ENCODE data around the gene MCOLN2.

Gene MCOLN2

GRCh38 chr1:84959294-84959693 lies 37.6 kb downstream of the MCOLN2 start:
- no peak for DNase-seq (ENCODE audit: low read depth in 1 of 2, low spot score in 1 of 2)
- H3K27me3 ChIP-seq (ENCODE audit: insufficient read depth, poor library complexity, severe bottlenecking): peaks cover 7% of the 10 kb centered on the region
- TF ChIP-seq GABPA (IDR thresholded peaks at IDR 0.05; ENCODE audit: low read depth) (no peak), POLR2AphosphoS5 (IDR thresholded peaks at IDR 0.05; ENCODE audit: low read depth) (no peak), CTCF (IDR thresholded peaks at IDR 0.05; ENCODE audit: insufficient read depth, low read length) (no peak), REST (IDR thresholded peaks at IDR 0.05; ENCODE audit: insufficient replicate concordance, low read depth) (no peak), SPI1 (IDR thresholded peaks at IDR 0.05; ENCODE audit: borderline replicate concordance, low read depth) (no peak)
- no peak overlapping the region for H3K27ac ChIP-seq (replicated peaks)
- no peak overlapping the region for H3K4me3 ChIP-seq (replicated peaks; ENCODE audit: insufficient read depth, low read length)

GRCh38 chr1:84957966-84958365 lies 38.9 kb downstream of the MCOLN2 start:
- DNase-seq (ENCODE audit: low read depth in 1 of 2, low spot score in 1 of 2): no peak
- Histone ChIP-seq H3K4me3 (replicated peaks; ENCODE audit: insufficient read depth, low read length) (no peak overlapping the region), H3K27ac (replicated peaks) (no peak overlapping the region), H3K27me3 (ENCODE audit: insufficient read depth, poor library complexity, severe bottlenecking) (peaks cover 7% of the 10 kb centered on the region)
- TF ChIP-seq REST (IDR thresholded peaks at IDR 0.05; ENCODE audit: insufficient replicate concordance, low read depth) (no peak), CTCF (IDR thresholded peaks at IDR 0.05; ENCODE audit: insufficient read depth, low read length) (no peak), GABPA (IDR thresholded peaks at IDR 0.05; ENCODE audit: low read depth) (no peak), SPI1 (IDR thresholded peaks at IDR 0.05; ENCODE audit: borderline replicate concordance, low read depth) (no peak), POLR2AphosphoS5 (IDR thresholded peaks at IDR 0.05; ENCODE audit: low read depth) (no peak)

GRCh38 chr1:84956655-84957054 lies 40.3 kb downstream of the MCOLN2 start:
- no peak overlapping the region for H3K27ac ChIP-seq (replicated peaks)
- DNase-seq (ENCODE audit: low read depth in 1 of 2, low spot score in 1 of 2): no peak
- no peak overlapping the region for H3K4me3 ChIP-seq (replicated peaks; ENCODE audit: insufficient read depth, low read length)
- TF ChIP-seq POLR2AphosphoS5 (IDR thresholded peaks at IDR 0.05; ENCODE audit: low read depth) (no peak), CTCF (IDR thresholded peaks at IDR 0.05; ENCODE audit: insufficient read depth, low read length) (no peak), SPI1 (IDR thresholded peaks at IDR 0.05; ENCODE audit: borderline replicate concordance, low read depth) (no peak), REST (IDR thresholded peaks at IDR 0.05; ENCODE audit: insufficient replicate concordance, low read depth) (no peak), GABPA (IDR thresholded peaks at IDR 0.05; ENCODE audit: low read depth) (no peak)
- H3K27me3 ChIP-seq (ENCODE audit: insufficient read depth, poor library complexity, severe bottlenecking): peaks cover 7% of the 10 kb centered on the region
